HG03439 (cell line): Measurements from ENCODE around the gene MAPKAPK2.

Source experiments
- ATAC-seq: cut with Tn5 transposase; IDR thresholded peaks from one replicate; pipeline ENCODE4 v1.9.1; 2021; ENCODE audit warnings: mild to moderate bottlenecking, moderate library complexity; ENCODE audit not compliant: unreplicated experiment

Gene MAPKAPK2

DNA sequence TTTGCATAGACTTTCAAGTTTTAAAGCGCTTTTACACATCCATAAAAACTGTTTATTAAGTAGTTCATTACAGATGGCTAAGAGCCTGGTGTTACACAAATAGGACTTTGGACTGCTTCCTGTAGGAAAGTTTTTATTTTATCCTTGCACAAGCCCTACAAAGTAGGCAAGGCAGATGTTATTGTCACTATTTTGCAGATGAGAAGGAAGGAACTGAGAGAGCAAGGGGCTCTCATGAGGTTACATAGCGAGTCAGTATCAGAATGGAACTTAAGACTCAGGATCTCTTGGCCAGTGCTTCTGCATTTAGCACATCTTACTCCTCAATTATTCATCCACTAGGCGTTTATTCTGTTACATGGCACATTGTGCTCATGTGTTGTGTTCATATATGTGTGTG lies 2.6 kb upstream of the MAPKAPK2 start:
- ATAC-seq = no peak

DNA sequence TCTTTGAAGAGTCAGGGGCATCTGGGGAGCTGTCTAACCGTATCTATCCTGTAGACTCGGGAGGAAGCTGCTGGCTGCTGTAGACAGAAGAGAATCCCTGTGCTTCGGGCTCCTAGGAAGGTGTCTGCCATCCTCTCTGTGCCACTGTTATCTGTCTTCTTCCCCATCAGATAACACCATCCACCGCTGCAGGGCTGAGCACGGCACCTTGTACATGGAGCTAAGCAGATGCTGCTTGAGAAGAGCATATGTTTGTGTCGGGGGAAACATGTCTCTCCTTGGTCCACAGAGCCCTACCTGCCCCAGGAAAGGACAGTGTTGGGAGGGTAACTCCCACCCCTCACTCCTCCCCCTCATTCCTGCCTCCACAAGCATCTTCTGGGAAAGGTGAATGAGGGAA lies 1.4 kb upstream of the MAPKAPK2 start:
- no peak for ATAC-seq

DNA sequence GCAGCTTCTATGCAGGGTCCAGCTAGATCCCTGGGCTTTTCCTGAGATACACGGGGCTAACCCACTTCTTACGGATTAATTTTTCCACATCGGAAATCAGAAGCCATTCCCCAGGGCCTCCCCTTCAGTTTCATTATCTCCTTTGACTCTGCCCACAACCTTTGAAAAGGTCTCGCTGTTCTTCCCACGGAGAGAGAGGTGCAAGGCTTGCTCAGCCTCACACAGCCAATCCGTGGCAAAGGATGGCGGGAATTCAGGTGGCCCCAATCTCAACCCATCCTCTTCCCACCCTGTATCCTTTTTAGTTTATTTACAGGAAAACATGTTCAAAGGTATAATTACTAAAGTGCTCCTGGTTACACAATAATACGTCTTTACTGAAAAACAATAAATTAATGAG lies 702 bp upstream of the MAPKAPK2 start:
- ATAC-seq = no peak

DNA sequence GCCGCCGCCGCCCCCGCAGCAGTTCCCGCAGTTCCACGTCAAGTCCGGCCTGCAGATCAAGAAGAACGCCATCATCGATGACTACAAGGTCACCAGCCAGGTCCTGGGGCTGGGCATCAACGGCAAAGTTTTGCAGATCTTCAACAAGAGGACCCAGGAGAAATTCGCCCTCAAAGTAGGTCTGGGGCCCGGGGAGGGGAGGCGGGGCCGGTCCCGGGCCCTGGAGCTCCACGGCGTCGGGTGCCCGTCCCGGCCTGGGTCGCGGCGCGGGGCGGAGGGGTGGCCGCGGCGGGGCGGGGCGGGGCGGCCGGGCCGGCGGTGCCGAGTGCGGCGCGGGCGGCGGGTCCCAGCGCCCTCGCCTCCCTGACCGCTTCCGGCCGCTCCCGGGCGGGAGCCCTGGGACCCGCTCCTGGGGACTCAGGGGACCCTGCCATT lies 646 bp downstream of the MAPKAPK2 start:
- ATAC-seq = peak; percentile 30

DNA sequence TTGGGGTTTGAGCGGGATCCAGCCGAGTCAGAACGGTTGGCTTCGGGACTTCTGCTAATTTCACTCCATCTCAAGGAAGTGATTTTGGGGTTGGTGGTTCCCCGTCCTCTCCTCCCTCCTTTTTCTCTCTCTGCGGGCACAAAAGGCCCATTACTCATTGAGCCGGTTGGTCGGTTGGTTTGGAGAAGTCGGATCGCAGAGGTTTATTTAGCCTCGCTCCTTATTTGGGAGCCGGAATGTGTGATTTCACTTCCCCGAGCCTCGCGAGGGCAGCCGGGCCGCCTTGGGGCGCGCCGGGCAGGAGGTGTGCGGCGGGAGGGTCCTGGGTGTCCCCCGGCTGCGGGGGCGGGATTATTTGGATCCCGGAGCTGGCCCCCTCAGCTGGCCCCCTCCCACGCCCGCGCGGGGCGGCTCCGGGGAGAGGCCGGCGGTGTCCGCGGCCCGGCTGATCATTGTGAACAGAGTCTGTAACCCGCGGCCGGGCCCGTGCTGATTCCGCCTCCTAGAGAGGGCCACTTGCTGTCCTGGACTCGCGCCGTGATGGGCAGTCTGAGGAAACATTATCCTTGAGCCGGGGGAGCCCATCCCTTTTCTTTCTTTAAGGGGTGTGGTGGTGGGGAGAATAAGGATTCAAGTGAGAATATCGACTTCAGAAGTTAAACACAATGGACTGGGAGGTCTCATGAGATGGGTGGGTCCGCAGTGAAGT lies 1.2 kb downstream of the MAPKAPK2 start:
- ATAC-seq = peak; percentile 17

DNA sequence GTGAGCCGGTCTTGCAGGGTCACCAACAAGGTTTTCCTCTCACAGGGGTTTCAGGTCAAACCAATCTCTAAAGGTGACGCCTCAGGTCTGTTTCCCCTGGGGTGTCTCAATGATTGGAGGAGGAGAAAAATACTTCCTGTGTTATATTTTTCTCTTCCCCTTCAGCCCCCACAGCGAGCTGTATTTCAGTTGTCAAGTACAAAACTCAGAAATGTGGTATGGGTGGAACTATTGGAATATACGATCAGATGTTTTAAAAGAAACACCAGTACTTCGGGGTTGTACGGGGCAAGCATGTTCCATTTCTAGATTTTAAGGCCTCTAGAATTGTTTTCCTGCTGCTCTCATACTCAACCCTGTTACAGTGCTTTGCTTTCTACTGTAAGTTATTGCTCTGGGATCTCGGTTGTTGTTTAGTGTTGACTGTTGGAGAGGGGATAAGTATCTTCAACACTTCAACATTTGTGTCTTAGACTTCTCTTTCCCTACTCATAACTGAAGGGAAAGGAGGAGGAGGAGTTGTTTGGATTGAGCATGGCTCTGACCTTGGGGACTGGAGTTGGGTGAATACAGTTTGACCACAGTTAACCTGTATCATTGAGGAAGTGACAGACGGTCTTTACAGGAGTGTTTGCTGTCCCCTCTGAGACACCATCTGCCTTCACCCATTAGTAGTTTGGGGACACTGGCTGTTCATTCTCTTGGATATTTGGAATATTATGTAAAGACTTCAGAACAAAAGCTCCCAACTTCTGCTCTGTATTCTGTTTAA lies 2.0 kb downstream of the MAPKAPK2 start:
- no peak for ATAC-seq

DNA sequence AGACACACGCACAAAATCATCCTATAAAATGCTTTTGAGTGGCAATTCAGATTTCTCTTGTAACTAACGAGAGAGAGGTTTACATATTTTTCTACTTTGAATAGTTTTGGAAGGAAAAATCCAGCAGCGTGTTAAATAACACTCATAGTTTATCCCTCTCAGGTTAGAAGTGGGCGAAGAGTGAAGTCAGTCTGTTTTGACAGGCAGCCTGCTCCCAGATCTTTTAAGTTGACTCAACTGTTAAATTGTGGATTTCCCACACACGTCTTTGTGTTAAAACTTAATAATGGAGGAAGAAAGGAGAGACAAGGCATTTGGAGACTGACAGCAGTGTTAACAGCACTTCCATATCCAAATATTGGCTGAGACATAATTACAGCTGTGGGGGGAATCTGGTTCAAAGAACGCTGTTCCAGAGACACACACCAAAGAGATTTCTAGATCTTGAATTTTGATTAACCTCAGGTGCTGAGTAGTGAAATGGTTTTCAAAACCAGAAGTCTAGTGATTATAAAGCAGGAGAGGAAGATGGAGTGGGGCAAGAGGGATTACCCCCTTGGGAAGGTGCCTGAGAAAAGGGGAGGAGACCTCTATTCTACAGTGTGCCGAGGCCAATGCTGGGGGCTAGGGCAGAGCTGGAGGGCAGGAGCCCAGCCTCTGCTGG lies 2.7 kb downstream of the MAPKAPK2 start:
- no peak for ATAC-seq

DNA sequence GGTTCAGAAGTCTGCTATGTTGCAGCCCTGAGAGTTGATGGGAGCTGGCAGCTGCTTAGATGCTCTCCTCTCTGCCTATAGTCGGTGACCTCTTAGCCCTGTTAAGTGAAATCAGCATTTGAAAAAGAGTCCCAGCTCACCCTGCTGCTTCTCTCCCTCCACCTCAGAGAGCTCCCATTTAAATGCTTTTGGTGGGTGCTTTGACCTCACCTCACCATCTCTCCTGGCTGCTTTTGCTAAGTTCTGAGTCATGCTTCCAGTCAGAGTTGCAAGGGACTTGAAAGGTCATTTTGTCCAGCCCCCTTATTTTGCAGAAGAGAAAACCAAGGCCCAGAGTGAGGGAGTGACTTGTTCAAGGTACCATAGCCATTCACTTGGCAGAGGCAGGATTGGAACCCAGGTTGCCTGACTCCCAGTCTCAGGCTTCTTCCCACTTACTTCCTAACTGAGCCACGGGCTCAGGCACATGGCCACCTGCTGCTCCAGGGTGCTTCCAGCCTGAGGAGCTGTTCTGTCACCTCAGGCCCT lies 3.3 kb downstream of the MAPKAPK2 start:
- ATAC-seq = no peak

DNA sequence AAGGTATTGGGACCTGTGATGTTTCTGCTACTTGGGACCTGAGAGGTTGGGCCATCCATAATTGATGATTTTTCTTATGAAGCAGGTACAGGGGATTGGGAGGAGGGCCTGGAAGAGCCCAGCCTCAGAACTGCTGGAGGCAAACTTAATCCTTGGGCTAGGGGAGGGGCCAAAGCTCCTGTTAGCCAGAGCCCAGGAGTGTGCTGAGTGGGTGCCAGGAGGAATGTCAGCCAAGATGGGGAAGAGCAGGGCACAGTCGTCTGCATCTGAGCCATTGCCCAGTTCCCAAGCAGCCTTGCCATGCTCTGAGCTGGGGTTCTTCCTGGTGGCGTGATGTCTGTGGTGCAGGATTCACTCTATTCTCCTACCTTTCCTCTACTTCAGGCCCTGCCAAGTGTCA lies 5.8 kb downstream of the MAPKAPK2 start:
- ATAC-seq = no peak

DNA sequence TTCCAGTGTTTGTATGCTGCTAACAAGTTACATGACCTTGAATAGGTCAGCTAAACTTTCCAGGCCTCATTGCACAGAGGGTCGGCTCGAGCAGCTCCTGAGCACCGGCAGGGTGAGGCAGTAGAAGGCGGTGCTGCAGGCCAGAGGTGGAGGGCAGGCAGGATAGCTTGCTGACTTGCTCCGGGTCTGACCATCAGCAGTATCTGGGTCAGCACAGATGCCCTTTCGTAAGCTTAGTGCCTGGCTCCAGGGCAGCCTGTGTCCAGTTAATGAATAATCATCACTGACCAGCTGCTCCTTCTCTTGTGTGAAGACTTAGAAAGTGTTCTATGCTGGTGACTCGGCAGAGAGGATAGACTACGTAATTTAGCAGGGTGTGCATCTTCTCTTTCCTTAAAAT lies 6.9 kb downstream of the MAPKAPK2 start:
- no peak for ATAC-seq

DNA sequence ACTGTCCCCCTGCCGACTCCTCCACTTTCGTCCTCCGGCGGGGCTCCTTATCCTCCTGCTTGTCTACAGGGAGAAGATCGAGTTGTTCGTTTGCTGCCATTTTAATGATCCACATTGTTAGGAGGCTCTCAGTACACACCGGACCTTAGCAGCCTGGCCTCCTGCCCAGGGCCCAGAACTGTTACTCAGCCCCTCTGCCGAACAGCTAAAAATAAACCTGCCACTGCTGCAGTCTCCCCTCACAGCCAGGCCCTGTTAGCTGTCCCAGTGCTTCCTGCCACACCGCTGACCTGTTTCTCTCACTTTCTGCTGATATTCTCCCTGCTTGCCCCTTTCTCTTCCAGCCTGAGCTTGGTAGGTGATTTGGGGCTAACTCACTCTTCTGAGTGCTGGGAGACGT lies 8.3 kb downstream of the MAPKAPK2 start:
- no peak for ATAC-seq

DNA sequence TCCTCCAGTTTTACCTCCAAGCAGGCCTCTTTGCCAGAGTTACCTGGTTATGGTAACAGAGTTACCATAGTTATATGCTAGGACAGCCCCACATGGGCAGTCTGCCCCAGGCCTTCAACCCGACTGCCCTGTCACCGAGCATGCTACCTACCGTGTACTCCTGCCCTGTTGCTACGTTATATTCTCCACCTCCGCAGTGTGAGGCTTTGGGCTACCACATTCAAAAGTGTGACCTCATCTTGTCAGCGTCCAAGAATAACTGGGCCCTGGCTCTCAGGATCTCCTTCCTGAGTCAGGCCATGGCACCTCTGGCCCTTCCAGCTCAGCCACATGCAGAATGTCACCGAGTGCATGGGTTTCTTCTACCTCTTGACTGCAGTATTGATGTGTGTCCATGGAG lies 8.9 kb downstream of the MAPKAPK2 start:
- ATAC-seq = no peak

DNA sequence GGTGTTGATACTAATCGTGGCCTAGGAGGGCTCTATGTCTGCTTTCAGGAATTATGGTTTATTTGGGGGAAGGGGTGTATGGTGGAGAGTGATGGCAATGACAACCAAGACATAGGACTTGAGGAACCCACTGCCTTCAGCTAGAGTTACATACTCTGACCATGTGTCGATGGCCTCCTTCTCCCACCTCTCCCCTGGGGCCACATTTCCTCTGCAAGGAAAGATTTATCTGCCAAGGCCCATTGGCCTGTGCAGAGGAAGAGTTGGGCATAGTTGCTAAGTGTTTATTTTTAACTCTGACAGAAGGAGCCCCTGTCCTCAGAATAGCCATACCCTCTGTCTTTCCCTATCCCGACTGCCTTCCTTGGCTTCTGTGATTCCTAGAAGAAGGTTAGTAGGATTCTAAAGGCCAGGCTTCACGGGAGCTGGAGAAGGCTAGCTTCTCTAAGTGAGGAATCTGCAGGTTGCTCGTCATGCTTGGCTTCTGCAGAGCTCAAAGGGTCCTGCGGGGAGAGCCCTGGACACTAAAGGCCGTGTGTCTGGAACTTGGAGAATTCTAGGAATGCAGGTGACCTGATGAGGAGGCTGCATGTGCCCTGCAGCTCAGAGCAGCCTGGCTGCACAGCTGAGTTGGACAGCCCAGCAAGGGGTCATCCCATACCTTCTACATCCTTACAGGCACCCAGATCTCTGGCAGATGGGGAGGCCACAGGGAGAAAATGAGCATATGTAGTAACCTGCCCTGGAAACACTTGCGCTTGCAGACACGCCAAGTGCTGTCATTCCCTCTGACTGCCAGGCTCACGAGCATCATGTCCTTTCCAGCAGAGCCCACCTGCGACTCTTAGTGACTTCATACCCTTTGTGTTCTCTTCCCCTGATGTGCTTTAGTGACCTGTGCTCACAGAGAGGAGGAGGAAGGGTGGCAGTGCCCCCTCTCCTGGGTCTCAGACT lies 9.7 kb downstream of the MAPKAPK2 start:
- no peak for ATAC-seq

DNA sequence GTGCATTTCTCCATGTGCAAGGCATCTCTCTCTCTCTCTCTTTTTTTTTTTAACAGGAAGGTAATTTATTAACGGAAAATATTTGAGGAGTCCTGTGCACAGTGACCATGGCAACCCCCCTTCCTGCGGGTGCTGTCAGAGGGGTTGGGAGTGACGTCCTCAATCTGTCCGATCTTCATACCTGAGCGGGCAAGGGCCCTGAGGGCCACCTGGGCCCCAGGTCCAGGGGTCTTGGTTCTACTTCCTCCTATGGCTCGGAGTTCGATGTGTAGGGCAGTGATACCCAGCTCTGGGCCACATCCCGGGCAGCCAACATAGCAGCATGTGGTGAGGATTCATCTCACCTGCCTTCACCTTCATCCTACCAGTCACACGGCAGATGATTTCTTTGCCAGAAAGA lies 11.0 kb downstream of the MAPKAPK2 start:
- no peak for ATAC-seq

DNA sequence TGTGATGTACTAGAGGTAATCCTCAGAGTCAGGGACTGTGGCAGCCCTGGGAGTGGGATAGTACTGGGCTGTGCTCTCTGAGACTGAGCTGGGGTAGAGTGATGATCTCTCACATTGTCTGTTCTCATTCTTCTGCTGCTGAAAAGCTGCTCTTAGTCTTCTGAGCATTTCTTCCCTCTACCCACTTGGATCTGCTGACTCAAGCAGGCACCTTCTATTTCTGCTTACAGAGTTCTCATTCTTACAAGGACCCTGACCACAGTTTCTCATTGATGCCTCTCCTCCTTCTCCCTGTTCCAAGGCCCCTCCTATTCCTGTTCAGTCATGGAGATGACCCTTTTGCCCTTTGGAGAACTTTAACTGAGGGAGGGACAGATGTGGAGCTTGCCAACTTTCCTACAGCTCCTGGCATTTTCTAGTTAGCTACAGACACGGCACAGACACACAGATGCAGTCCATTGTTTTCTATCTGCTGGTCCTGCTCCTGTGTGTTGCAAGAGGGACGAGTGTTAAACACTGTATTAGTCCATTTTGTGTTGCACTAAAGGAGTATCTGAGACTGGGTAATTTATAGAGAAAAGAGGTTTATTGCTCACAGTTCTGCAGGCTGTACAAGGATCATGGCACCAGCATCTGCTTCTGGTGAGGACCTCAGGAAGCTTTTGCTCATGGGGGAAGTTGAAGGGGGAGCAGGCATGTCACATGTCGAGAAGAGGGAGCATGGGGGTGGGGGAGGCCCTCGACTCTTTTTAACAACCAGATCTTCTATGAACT lies 12.3 kb downstream of the MAPKAPK2 start:
- ATAC-seq = no peak

DNA sequence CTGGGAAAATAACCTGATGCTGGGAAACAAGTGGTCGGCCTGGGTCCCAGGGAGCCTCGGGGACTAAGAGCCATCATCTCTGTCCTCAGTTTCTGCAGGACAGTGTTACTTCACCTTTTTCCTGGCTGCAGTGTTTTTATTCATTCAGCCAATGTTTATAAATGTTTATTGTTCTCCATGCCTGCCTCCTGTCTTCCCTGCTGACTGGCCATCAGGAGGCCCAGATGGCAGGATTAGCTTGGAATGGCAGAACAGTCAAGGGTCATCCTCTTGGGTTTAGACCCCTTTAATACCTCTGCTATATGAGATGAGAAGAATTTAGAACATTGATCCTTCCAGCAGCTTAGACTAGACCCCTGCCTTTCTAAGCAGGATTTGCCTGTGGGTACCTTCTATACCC lies 13.3 kb downstream of the MAPKAPK2 start:
- no peak for ATAC-seq

DNA sequence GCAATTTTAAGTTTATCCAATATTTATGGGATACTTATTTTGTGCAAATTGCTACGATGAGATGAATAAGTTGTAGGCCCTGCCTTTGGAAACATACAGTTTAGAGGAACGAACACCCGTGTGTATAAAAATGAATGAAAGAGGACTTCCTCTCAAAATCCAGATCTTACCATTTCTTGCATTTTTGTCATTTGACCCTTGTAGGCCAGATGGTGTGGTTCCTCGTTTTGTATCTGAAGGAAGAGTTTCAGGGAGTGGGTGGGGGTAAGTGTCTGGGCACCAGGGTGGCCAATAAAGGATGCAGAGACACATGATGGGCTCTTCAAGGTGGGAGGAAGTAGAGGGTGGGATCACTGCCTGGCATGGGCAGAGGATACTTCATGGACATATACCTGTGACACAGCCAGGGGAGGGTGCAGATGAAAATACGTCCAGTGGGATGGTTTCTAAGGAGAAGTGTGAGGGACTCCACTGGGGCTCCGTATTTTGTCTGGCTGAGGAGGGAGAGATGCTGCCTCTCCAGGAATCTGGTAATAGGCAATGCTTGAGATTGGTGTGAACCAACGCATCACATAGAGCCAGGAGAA lies 14.4 kb downstream of the MAPKAPK2 start:
- no peak for ATAC-seq

DNA sequence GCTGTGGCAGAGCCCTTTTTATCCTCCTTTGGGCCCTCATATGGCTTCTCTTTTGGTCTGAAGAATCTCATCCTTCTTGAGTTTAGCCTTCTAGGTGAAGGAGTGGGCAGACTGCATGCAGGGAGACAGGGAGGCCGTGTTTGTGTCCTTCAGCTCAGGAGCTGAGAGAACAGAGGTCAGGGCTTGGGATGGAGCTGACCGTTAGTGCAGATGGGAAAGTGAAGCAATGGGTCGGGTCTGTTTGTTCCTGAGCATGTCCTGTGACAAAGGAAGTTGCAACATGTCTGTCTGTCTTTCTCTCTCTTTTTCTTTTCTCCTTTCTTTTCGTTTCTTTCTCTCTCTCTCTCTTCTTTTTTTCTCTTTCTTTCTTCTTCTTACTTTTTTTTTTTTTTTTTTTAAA lies 14.9 kb downstream of the MAPKAPK2 start:
- ATAC-seq = no peak

DNA sequence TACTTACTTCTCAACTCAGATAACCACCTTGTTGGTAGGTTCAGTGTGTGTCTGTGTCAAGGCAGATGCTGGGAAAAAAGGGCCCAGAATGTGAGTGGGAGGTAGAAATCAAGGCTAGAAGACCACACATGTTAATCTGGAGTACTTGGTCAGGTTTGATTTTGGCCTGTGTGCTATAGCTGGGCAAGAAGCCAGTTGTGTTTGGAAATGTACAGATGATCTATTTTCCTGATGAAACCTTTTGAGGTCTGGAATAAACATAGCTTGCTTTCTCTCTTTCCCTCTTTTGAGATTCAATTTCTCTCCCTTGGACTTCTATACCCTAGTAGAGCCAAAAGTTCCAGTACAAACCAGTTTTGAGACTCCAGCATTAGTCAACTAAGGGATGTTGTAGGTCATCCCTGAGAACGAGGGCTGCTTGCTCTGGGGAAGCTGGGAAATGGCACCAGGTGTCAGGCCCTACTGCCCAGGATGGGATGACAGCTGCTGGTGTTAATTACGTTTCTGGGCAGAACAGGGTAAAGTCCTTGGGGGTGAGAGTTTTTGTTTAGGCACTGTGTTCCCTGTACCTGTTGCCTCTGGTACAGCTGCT lies 15.8 kb downstream of the MAPKAPK2 start:
- no peak for ATAC-seq
